ENCODE measurements around the gene IMPG2.

- TF ChIP-seq GATA2 (IDR thresholded peaks at IDR 0.05; ENCODE audit: low read depth, low read length) (no peak), GATA3 (IDR thresholded peaks at IDR 0.05; ENCODE audit: low read depth, low read length) (no peak)
Measured at GRCh38 chr3:101268971-101269671, 51.3 kb downstream of the IMPG2 start.

All from SH-SY5Y (cell line).